Activated CD4-positive, alpha-beta T cell treated with anti-CD3 and anti-CD28 coated beads for 36 hours (primary cell): ENCODE data around the gene EREG. TPM values are rescaled to one million over a fixed set of nuclear protein-coding genes. Genes with fewer than 3 reads are reported as not detected.
"Not testable (repeated sequence)": the region's sequence is repeated elsewhere in the genome, so short reads cannot be mapped to it uniquely, and the experiment has no call there.

Source experiments
- ATAC-seq: fragments of 200-7000 bp; cut with Tn5 transposase; one replicate; pipeline ENCODE4 v1.10.0; 2021; ENCODE audit warnings: mild to moderate bottlenecking, moderate library complexity
- CTCF ChIA-PET: fragments of 350-600 bp; sonication (Branson Sonifier 250); formaldehyde crosslinking; loops from one replicate; lab custom pipeline; 2021; ENCODE audit warnings: antibody characterized with exemption; lab: Charles Lee
- POLR2A ChIA-PET: fragments of 350-600 bp; sonication (Branson Sonifier 250); formaldehyde crosslinking; loops from one replicate; lab custom pipeline; 2021; ENCODE audit warnings: antibody characterized with exemption, inconsistent platforms; lab: Charles Lee
- DNase-seq: peaks from one replicate; pipeline ENCODE4 v3.0.0-alpha.2; 2020
- H3K27ac Mint-ChIP-seq: one replicate; pipeline ENCODE4 v1.8.0; 2021; ENCODE audit warnings: mixed read lengths
- H3K27me3 Mint-ChIP-seq: one replicate; pipeline ENCODE4 v1.8.0; 2021; ENCODE audit warnings: mixed read lengths
- H3K36me3 Mint-ChIP-seq: one replicate; pipeline ENCODE4 v1.8.0; 2021; ENCODE audit warnings: low read depth, mixed read lengths
- H3K4me1 Mint-ChIP-seq: one replicate; pipeline ENCODE4 v1.8.0; 2021; ENCODE audit warnings: mixed read lengths
- H3K4me3 Mint-ChIP-seq: one replicate; pipeline ENCODE4 v1.8.0; 2021; ENCODE audit warnings: mild to moderate bottlenecking, moderate library complexity, mixed read lengths
- H3K9me3 Mint-ChIP-seq: one replicate; pipeline ENCODE4 v1.8.0; 2021; ENCODE audit warnings: low read depth, mixed read lengths
- intact Hi-C, 2 experiments: fragments of 100-400 bp; cut with DNase I in 1 of 2; cut with micrococcal nuclease in 1 of 2; formaldehyde crosslinking; loops; one replicate each; pipeline versions ENCODE4 v1.14.2 to v1.15.1; 2022 to 2024; cut with DNase I, micrococcal nuclease
- total RNA-seq, 2 experiments: library from RNA; stranded (reverse); gene quantifications; one replicate each; pipeline ENCODE4 v1.2.3, GENCODE V29; 2021

The EREG gene
- total RNA-seq, 2 experiments from 2014 or later = not detected

- intact Hi-C loops = no loop called here
- H3K4me3 Mint-ChIP-seq = no peak overlapping the region
- DNase-seq (no peak), ATAC-seq (no peak)
- H3K27me3 Mint-ChIP-seq = peaks cover 7% of the 10 kb centered on the region
- H3K36me3 Mint-ChIP-seq = no peaks in the 10 kb centered on the region
- H3K9me3 Mint-ChIP-seq = no peaks in the 10 kb centered on the region
- H3K27ac Mint-ChIP-seq = no peak overlapping the region
- POLR2A ChIA-PET = no interaction called here
- H3K4me1 Mint-ChIP-seq = no peaks in the 10 kb centered on the region
- CTCF ChIA-PET = interaction anchor here (2.0 kb wide), 1 partner anchor 12 kb away, joined by 6 read pairs; no protein-coding TSS in a partner anchor
Measured at GRCh38 chr4:74390677-74391076, 25.7 kb downstream of the EREG start.

- ATAC-seq = no peak
- CTCF ChIA-PET = interaction anchor here (2.0 kb wide), 1 partner anchor 13 kb away, joined by 6 read pairs; no protein-coding TSS in a partner anchor
- POLR2A ChIA-PET = no interaction called here
- no peak for DNase-seq
- Mint-ChIP-seq H3K27ac (no peak overlapping the region), H3K4me3 (no peak overlapping the region), H3K27me3 (peaks cover 7% of the 10 kb centered on the region), H3K4me1 (no peaks in the 10 kb centered on the region), H3K9me3 (no peaks in the 10 kb centered on the region), H3K36me3 (no peaks in the 10 kb centered on the region)
- intact Hi-C loops = no loop called here
Measured at GRCh38 chr4:74391346-74391745, 26.4 kb downstream of the EREG start.

- Mint-ChIP-seq H3K27me3 (peaks cover 7% of the 10 kb centered on the region), H3K9me3 (no peaks in the 10 kb centered on the region), H3K36me3 (no peaks in the 10 kb centered on the region), H3K4me1 (no peaks in the 10 kb centered on the region), H3K4me3 (no peak overlapping the region), H3K27ac (no peak overlapping the region)
- no peak for ATAC-seq
- DNase-seq = no peak
- intact Hi-C loops = no loop called here
- CTCF ChIA-PET = no interaction called here
- POLR2A ChIA-PET = no interaction called here
Measured at GRCh38 chr4:74391890-74392475, 27.0 kb downstream of the EREG start.

GRCh38 chr4:74394476-74395136 is 29.7 kb downstream of the EREG start:
- DNase-seq = no peak
- H3K36me3 Mint-ChIP-seq = no peaks in the 10 kb centered on the region
- CTCF ChIA-PET = interaction anchor here (0.6 kb wide), 1 partner anchor 167 kb away, joined by 3 read pairs; no protein-coding TSS in a partner anchor

GRCh38 chr4:74395633-74396032 is 30.7 kb downstream of the EREG start:
- no peak for DNase-seq
- no peak for ATAC-seq
- POLR2A ChIA-PET = no interaction called here
- peaks cover 8% of the 10 kb centered on the region for H3K4me1 Mint-ChIP-seq
- no peaks in the 10 kb centered on the region for H3K9me3 Mint-ChIP-seq
- H3K36me3 Mint-ChIP-seq = no peaks in the 10 kb centered on the region
- intact Hi-C loops = no loop called here
- CTCF ChIA-PET = interaction anchor here (0.6 to 0.8 kb wide), 2 partner anchors 57 to 168 kb away, joined by 3 read pairs; no protein-coding TSS in a partner anchor
- H3K4me3 Mint-ChIP-seq = no peak overlapping the region
- H3K27me3 Mint-ChIP-seq = no peaks in the 10 kb centered on the region
- no peak overlapping the region for H3K27ac Mint-ChIP-seq

More at GRCh38 chr4:74394476-74395136, 29.7 kb downstream of the EREG start:
- ATAC-seq = no peak
- POLR2A ChIA-PET = no interaction called here
- H3K4me3 Mint-ChIP-seq = no peak overlapping the region
- intact Hi-C loops = no loop called here
- peaks cover 5% of the 10 kb centered on the region for H3K27me3 Mint-ChIP-seq
- H3K27ac Mint-ChIP-seq = no peak overlapping the region
- no peaks in the 10 kb centered on the region for H3K9me3 Mint-ChIP-seq
- H3K4me1 Mint-ChIP-seq = peaks cover 8% of the 10 kb centered on the region

- ATAC-seq (peak; percentile 80), DNase-seq (no peak)
- ChIA-PET POLR2A (no interaction called here), CTCF (no interaction called here)
- Mint-ChIP-seq H3K36me3 (no peaks in the 10 kb centered on the region), H3K27ac (peak overlapping the region; percentile 95), H3K27me3 (no peaks in the 10 kb centered on the region), H3K4me3 (peak overlapping the region; percentile 84), H3K9me3 (no peaks in the 10 kb centered on the region), H3K4me1 (peaks cover 8% of the 10 kb centered on the region)
- intact Hi-C loops = loop anchor here in 1 of 2 experiments (1.0 kb wide), 1 partner anchor 47 kb away; the partner anchor contains the start of gene AREG
Measured at GRCh38 chr4:74397748-74398426, 32.9 kb downstream of the EREG start.

- H3K9me3 Mint-ChIP-seq, H3K27ac Mint-ChIP-seq, H3K36me3 Mint-ChIP-seq, CTCF ChIA-PET, DNase-seq, H3K4me1 Mint-ChIP-seq, ATAC-seq, H3K27me3 Mint-ChIP-seq: not testable (repeated sequence)
- intact Hi-C loops = loop anchor here in 1 of 2 experiments (1.0 kb wide), 1 partner anchor 46 kb away; the partner anchor contains the start of gene AREG
- H3K4me3 Mint-ChIP-seq = peak overlapping the region; percentile 84
- POLR2A ChIA-PET = interaction anchor here (0.6 to 0.7 kb wide), 2 partner anchors 46 to 1439 kb away, joined by 3 read pairs; partner anchors contain the start of gene AREG
Measured at GRCh38 chr4:74398894-74399589, 34.1 kb downstream of the EREG start.

GRCh38 chr4:74400395-74400794 is 35.5 kb downstream of the EREG start:
- Mint-ChIP-seq H3K36me3 (no peaks in the 10 kb centered on the region), H3K9me3 (no peaks in the 10 kb centered on the region), H3K4me3 (no peak overlapping the region), H3K27ac (no peak overlapping the region), H3K27me3 (no peaks in the 10 kb centered on the region), H3K4me1 (peaks cover 8% of the 10 kb centered on the region)
- DNase-seq (no peak), ATAC-seq (no peak)
- intact Hi-C loops = no loop called here
- POLR2A ChIA-PET = no interaction called here
- CTCF ChIA-PET = no interaction called here

GRCh38 chr4:74402692-74403456 is 37.9 kb downstream of the EREG start:
- H3K27ac Mint-ChIP-seq = no peak overlapping the region
- intact Hi-C loops = no loop called here
- H3K27me3 Mint-ChIP-seq = no peaks in the 10 kb centered on the region
- no peaks in the 10 kb centered on the region for H3K9me3 Mint-ChIP-seq
- CTCF ChIA-PET = no interaction called here
- peaks cover 5% of the 10 kb centered on the region for H3K4me1 Mint-ChIP-seq
- no peak overlapping the region for H3K4me3 Mint-ChIP-seq
- POLR2A ChIA-PET = no interaction called here
- no peaks in the 10 kb centered on the region for H3K36me3 Mint-ChIP-seq
- DNase-seq = no peak
- no peak for ATAC-seq

- no peaks in the 10 kb centered on the region for H3K9me3 Mint-ChIP-seq
- no peaks in the 10 kb centered on the region for H3K4me1 Mint-ChIP-seq
- H3K27me3 Mint-ChIP-seq = no peaks in the 10 kb centered on the region
- ChIA-PET POLR2A (no interaction called here), CTCF (interaction anchor here (1.6 kb wide), 1 partner anchor 29 kb away, joined by 5 read pairs; no protein-coding TSS in a partner anchor)
- ATAC-seq = no peak
- no peak for DNase-seq
- H3K4me3 Mint-ChIP-seq = no peak overlapping the region
- H3K36me3 Mint-ChIP-seq = no peaks in the 10 kb centered on the region
- no peak overlapping the region for H3K27ac Mint-ChIP-seq
- intact Hi-C loops = no loop called here
Measured at GRCh38 chr4:74407891-74408290, 42.9 kb downstream of the EREG start.
